Measurements from ENCODE around the gene NFE2. TPM values are rescaled to one million over a fixed set of nuclear protein-coding genes. Genes with fewer than 3 reads are reported as not detected.
"Not testable (repeated sequence)": the region's sequence is repeated elsewhere in the genome, so short reads cannot be mapped to it uniquely, and the experiment has no call there.

NFE2 gene
- total RNA-seq, 6 donors from 2014 or later, result 2.7 to 16.8 (median 9.3) TPM

DNA sequence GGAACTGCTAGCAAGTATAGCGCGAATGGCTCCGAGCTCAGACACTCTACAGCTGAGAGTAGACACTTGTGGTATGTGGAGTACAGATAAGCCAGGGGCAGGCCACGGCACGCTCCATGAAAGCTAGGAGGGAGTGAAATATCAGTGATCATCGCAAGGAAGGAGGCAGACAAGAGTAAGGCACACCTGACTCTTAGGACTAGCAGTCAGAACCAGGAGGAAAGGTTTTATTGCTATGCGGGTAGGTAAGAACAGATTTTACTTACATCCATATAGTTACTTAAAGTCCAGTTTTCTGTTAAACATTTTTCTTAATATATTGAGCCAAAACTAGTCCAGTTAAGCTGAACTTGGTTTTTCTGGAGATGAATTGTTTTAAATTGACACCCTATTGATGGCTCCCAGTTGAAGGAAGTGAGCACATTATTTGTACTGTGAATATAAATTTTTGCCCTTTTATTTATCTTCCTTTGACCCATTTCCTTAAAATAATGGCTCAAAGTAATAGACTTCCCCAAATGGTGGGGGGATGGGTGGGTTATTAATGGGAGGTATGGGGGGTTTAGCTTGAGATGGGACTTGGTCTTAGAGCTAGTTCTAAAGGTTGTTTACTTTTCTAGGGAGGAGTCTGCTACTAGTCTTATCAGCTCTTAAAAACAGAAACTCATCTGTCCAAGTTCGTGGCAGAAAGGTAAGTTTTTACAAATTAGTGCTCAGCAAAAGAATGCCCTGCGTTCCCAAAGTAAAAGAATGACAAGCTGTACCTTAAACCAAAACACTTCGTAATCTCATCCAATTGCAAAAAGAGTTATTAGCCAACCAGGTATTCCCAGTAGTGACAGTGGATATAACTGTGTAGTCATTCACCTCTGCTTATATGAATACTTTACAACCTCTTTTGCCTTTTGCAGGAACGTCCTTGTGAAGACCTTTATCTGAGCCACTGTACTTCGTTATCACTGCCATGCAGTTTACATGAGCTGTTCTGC, 14.5 kb downstream of the NFE2 start:
- DNase-seq (no peak), ATAC-seq (ENCODE audit: low FRiP score in 2 of 2) (no peak)
- Histone ChIP-seq H3K9me3 (no peaks in the 10 kb centered on the region), H3K4me3 (peak overlapping the region in 1 of 4 donors; percentile 82), H3K27me3 (no peaks in the 10 kb centered on the region), H3K4me1 (peaks cover 45 to 59% (median 50%) of the 10 kb centered on the region in 4 donors), H3K27ac (no peak overlapping the region), H3K36me3 (peaks cover 48 to 87% (median 60%) of the 10 kb centered on the region in 4 donors)
- WGBS, 2 donors, result 43 to 58% methylated on average over 12 of the region's 12 CpGs
- TF ChIP-seq, protein P1, sequence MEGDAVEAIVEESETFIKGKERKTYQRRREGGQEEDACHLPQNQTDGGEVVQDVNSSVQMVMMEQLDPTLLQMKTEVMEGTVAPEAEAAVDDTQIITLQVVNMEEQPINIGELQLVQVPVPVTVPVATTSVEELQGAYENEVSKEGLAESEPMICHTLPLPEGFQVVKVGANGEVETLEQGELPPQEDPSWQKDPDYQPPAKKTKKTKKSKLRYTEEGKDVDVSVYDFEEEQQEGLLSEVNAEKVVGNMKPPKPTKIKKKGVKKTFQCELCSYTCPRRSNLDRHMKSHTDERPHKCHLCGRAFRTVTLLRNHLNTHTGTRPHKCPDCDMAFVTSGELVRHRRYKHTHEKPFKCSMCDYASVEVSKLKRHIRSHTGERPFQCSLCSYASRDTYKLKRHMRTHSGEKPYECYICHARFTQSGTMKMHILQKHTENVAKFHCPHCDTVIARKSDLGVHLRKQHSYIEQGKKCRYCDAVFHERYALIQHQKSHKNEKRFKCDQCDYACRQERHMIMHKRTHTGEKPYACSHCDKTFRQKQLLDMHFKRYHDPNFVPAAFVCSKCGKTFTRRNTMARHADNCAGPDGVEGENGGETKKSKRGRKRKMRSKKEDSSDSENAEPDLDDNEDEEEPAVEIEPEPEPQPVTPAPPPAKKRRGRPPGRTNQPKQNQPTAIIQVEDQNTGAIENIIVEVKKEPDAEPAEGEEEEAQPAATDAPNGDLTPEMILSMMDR (IDR thresholded peaks at IDR 0.05), result no peak
- TF ChIP-seq POLR2A (IDR thresholded peaks at IDR 0.05), result no peak
- TF ChIP-seq EP300 (IDR thresholded peaks at IDR 0.05), result no peak
- TF ChIP-seq POLR2AphosphoS5 (IDR thresholded peaks at IDR 0.05), result no peak

DNA sequence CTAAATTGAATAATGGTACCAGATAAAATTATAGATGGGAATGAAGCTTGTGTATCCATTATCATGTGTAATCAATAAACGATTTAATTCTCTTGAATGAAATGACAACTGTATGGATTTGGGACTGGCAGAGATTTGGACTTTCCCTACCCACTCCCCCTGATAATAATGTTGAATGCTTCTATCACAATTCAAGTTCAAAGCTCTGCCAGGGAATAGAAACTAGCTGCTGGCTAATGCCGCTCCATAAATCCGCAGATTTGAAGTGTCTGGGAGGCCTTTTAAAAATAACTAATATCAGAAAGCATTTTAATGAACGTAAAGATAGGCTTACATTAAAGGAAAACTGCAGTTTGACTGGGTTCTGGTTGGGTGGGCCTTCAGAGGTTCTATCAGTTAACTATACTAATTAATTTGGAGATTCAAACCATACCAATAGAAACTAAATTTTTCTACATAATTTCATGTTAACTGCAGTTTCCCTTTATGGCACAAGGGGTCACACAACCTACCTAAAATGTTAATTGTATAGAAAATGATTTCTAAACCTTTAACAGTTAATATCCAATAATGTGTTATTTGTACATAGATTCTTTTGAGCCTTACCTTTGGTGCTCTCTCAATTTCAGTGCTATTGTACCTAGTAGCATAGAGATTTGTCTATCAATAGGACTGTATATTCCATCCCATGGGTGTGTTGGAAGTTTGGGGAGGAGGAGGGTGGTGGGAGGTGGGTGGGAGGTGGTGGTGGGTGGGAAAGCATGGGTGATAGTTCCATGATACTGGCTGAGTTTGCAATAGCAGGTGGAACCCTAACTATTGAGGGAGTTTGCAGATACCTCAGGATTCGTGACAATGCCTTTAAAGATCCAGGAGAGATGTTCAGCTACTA, 15.4 kb downstream of the NFE2 start:
- Histone ChIP-seq H3K36me3 (peaks cover 48 to 90% (median 60%) of the 10 kb centered on the region in 4 donors), H3K27ac (no peak overlapping the region), H3K4me3 (peak overlapping the region in 1 of 4 donors; percentile 82), H3K4me1 (peaks cover 45 to 60% (median 51%) of the 10 kb centered on the region in 4 donors), H3K9me3 (no peaks in the 10 kb centered on the region), H3K27me3 (no peaks in the 10 kb centered on the region)
- no peak for DNase-seq
- ATAC-seq (ENCODE audit: low FRiP score in 2 of 2), result no peak
- WGBS, 2 donors, result 40 to 63% methylated on average over 5 of the region's 5 CpGs
- TF ChIP-seq POLR2A (IDR thresholded peaks at IDR 0.05), result no peak
- TF ChIP-seq, protein P1 (IDR thresholded peaks at IDR 0.05), result peak in 1 of 6 experiments; percentile 16

DNA sequence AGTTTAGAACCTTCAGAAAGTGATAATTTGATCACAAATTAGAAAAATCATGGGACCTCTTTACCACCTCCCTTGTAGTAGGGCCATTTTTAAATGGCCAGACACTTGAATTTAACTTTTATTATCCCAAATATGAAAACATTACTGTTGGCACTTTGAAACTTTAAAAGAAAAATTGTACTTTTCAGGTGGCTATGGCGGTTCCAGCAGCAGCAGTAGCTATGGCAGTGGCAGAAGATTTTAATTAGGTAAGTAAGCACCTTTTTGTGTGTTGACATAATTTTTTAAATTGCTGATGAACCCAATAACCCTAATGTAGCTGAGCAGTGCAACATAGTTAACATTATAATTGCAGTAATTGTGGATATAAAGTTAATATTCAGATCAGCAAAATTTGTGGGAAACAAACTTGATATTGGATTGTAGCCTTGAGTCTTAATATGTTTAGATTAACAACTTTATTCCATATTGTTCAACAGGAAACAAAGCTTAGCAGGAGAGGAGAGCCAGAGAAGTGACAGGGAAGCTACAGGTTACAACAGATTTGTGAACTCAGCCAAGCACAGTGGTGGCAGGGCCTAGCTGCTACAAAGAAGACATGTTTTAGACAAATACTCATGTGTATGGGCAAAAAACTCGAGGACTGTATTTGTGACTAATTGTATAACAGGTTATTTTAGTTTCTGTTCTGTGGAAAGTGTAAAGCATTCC, 16.6 kb downstream of the NFE2 start:
- peaks cover 45 to 58% (median 51%) of the 10 kb centered on the region in 4 donors for H3K4me1 ChIP-seq
- not testable (repeated sequence) for ATAC-seq (ENCODE audit: low FRiP score in 2 of 2); DNase-seq; H3K27ac ChIP-seq; H3K9me3 ChIP-seq; H3K27me3 ChIP-seq
- peak overlapping the region in 1 of 4 donors; percentile 82 for H3K4me3 ChIP-seq
- H3K36me3 ChIP-seq, result peaks cover 48 to 82% (median 60%) of the 10 kb centered on the region in 4 donors
- WGBS, 2 donors, result 21 to 50% methylated on average over 1 to 2 of the region's 2 CpGs

DNA sequence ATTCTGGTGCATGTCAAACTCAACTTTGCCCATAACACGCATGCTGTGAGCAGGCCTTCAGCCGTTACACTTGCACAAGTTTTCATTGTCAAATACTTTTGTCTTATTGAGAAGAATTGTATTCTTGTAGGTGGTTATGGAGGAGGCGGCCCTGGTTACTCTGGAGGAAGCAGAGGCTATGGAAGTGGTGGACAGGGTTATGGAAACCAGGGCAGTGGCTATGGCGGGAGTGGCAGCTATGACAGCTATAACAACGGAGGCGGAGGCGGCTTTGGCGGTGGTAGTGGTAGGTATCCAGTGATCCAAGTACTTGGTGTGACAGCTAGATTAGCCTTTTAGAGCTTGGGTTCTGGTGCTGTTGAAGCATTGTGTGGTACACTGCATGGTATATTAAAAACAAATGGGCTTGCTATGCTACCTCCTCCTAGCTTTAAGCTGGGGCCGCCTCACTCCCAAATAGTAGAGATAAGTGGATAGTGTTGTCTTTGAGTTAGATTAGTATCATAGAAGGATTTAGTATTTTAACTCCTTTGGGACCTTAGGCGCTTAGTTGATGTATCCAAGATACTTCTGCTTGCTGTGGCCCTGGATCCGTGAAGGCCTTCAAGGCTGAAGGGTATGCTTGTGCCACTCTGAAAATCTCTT, 17.7 kb downstream of the NFE2 start:
- H3K4me1 ChIP-seq, result peaks cover 52 to 60% (median 56%) of the 10 kb centered on the region in 4 donors
- H3K36me3 ChIP-seq, result peaks cover 48 to 71% (median 53%) of the 10 kb centered on the region in 4 donors

DNA sequence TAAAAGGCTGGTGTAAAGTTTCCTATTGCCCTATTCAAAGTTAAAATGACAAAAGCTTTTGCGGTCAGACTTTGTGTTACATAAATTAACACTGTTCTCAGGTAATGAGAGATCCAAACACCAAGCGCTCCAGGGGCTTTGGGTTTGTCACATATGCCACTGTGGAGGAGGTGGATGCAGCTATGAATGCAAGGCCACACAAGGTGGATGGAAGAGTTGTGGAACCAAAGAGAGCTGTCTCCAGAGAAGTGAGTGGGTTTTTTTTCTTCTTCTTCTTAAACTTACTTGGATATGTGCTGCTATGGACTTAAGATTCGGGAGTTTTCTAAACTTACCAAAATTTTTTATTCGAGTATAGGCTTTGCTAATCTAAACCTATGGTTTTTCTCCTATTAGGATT, 19.1 kb downstream of the NFE2 start:
- not testable (repeated sequence) for H3K27me3 ChIP-seq; DNase-seq; H3K9me3 ChIP-seq; ATAC-seq (ENCODE audit: low FRiP score in 2 of 2)
- Histone ChIP-seq H3K27ac (peak overlapping the region in 3 of 4 donors; percentile 94 to 95 (median 94)), H3K36me3 (peaks cover 40 to 57% (median 40%) of the 10 kb centered on the region in 4 donors), H3K4me3 (peak overlapping the region; percentile 69 to 82 (median 76)), H3K4me1 (peaks cover 65 to 71% (median 66%) of the 10 kb centered on the region in 4 donors)
- 8 to 20% methylated on average over 4 of the region's 4 CpGs for WGBS, 2 donors

More for the DNA sequence above, 17.7 kb downstream of the NFE2 start:
- Histone ChIP-seq H3K4me3 (peak overlapping the region; percentile 1 to 82 (median 37)), H3K27ac (peak overlapping the region in 2 of 4 donors; percentile 44 to 94), H3K27me3 (no peaks in the 10 kb centered on the region), H3K9me3 (no peaks in the 10 kb centered on the region)
- TF ChIP-seq, protein P1 (IDR thresholded peaks at IDR 0.05), result no peak
- TF ChIP-seq POLR2AphosphoS5 (IDR thresholded peaks at IDR 0.05), result no peak
- TF ChIP-seq EP300 (IDR thresholded peaks at IDR 0.05), result no peak
- DNase-seq, result no peak
- ATAC-seq (ENCODE audit: low FRiP score in 2 of 2), result no peak
- WGBS, 2 donors, result 38 to 42% methylated on average over 10 to 11 of the region's 11 CpGs

DNA sequence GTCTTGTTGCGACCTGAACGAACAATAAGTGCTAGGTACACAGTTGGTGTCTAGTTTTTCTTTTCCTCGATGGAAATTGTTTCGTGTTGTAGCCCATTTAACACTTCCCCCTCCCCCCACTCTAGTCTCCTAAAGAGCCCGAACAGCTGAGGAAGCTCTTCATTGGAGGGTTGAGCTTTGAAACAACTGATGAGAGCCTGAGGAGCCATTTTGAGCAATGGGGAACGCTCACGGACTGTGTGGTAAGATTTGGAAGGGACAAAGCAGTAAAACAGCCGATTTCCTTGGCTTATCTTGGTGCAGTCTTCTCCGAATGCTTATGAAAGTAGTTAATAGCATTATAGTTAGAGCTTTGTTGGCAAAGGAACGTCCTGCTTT, 19.6 kb downstream of the NFE2 start:
- not testable (repeated sequence) for DNase-seq; H3K27me3 ChIP-seq; ATAC-seq (ENCODE audit: low FRiP score in 2 of 2); H3K9me3 ChIP-seq
- WGBS, 2 donors, result 0 to 1% methylated on average over 10 of the region's 10 CpGs
- Histone ChIP-seq H3K27ac (peak overlapping the region; percentile 92 to 95 (median 94)), H3K36me3 (peaks cover 35 to 52% (median 36%) of the 10 kb centered on the region in 4 donors), H3K4me3 (peak overlapping the region; percentile 69 to 82 (median 76)), H3K4me1 (peaks cover 61 to 69% (median 64%) of the 10 kb centered on the region in 4 donors)
